Nephron progenitor cell (in vitro differentiated cells): Measurements from ENCODE around the gene MEI1.
"Not testable (repeated sequence)": the region's sequence is repeated elsewhere in the genome, so short reads cannot be mapped to it uniquely, and the experiment has no call there.

ENCODE experiments used
- DNase-seq: peaks from one replicate; pipeline ENCODE4 v3.0.0; 2021
- H3K27ac Mint-ChIP-seq: 2 replicates; pipeline ENCODE4 v1.8.0; 2021; ENCODE audit warnings: mild to moderate bottlenecking, moderate library complexity, mixed read lengths
- H3K27me3 Mint-ChIP-seq: 2 replicates; pipeline ENCODE4 v1.8.0; 2021; ENCODE audit warnings: mild to moderate bottlenecking, low read depth, mixed read lengths; ENCODE audit not compliant: poor library complexity
- H3K36me3 Mint-ChIP-seq: 2 replicates; pipeline ENCODE4 v1.8.0; 2021; ENCODE audit warnings: low read depth, mixed read lengths
- H3K4me1 Mint-ChIP-seq: 2 replicates; pipeline ENCODE4 v1.8.0; 2021; ENCODE audit warnings: mixed read lengths
- H3K4me3 Mint-ChIP-seq: 2 replicates; pipeline ENCODE4 v1.8.0; 2021; ENCODE audit warnings: mild to moderate bottlenecking, moderate library complexity, mixed read lengths
- H3K9me3 Mint-ChIP-seq: 2 replicates; pipeline ENCODE4 v1.8.0; 2021; ENCODE audit warnings: mild to moderate bottlenecking, moderate library complexity, mixed read lengths
- TF ChIP-seq, protein P1 (sequence below): fragments of 200-600 bp; sonication (generic); IDR thresholded peaks from 2 replicates; pipeline ENCODE4 v1.5.0; 2021; ENCODE audit warnings: antibody characterized with exemption

The MEI1 gene

DNA sequence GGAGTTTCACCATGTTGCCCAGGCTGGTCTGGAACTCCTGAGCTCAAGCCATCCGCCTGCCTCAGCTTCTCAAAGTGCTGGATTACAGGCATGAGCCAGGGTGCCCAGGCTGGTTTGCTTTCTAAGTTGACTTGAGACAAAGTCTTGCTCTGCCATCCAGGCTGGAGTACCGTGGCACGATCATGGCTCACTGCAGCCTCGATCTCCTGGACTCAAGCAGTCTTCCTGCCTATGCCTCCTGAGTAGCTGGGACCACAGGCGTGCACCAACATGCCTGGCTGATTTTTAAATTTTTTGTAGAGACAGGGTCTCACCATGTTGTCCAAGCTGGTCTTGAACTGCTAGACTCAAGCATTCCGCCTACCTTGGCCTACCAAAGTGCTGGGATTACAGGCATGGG, 41.6 kb upstream of the MEI1 start:
- TF ChIP-seq, protein P1, sequence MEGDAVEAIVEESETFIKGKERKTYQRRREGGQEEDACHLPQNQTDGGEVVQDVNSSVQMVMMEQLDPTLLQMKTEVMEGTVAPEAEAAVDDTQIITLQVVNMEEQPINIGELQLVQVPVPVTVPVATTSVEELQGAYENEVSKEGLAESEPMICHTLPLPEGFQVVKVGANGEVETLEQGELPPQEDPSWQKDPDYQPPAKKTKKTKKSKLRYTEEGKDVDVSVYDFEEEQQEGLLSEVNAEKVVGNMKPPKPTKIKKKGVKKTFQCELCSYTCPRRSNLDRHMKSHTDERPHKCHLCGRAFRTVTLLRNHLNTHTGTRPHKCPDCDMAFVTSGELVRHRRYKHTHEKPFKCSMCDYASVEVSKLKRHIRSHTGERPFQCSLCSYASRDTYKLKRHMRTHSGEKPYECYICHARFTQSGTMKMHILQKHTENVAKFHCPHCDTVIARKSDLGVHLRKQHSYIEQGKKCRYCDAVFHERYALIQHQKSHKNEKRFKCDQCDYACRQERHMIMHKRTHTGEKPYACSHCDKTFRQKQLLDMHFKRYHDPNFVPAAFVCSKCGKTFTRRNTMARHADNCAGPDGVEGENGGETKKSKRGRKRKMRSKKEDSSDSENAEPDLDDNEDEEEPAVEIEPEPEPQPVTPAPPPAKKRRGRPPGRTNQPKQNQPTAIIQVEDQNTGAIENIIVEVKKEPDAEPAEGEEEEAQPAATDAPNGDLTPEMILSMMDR = no peak
- DNase-seq = no peak
- H3K27me3 Mint-ChIP-seq = no peaks in the 10 kb centered on the region
- no peaks in the 10 kb centered on the region for H3K4me1 Mint-ChIP-seq
- no peak overlapping the region for H3K4me3 Mint-ChIP-seq
- H3K27ac Mint-ChIP-seq = no peak overlapping the region
- peaks cover 82% of the 10 kb centered on the region for H3K36me3 Mint-ChIP-seq
- no peaks in the 10 kb centered on the region for H3K9me3 Mint-ChIP-seq

DNA sequence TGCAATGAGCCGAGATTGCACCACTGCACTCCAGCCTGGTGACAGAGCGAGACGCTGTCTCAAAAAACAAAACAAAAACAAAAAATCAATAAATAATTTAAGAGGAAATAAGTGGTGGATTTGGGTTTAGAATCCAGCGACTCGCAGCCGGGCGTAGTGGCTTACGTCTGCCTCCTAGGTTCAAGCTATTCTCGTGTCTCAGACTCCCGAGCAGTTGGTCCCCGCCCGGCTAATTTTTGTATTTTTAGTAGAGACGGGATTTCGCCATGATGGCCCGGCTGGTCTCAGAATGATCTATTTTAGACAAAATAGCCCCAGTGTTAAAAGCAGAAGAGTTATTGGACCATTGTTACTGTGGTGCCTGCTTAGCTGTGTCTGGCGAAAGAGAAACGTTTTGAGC, 40.4 kb upstream of the MEI1 start:
- no peaks in the 10 kb centered on the region for H3K4me1 Mint-ChIP-seq
- no peaks in the 10 kb centered on the region for H3K9me3 Mint-ChIP-seq
- DNase-seq = no peak
- H3K4me3 Mint-ChIP-seq = no peak overlapping the region
- H3K36me3 Mint-ChIP-seq = peaks cover 75% of the 10 kb centered on the region
- H3K27ac Mint-ChIP-seq = no peak overlapping the region
- TF ChIP-seq, protein P1 = no peak
- H3K27me3 Mint-ChIP-seq = no peaks in the 10 kb centered on the region

DNA sequence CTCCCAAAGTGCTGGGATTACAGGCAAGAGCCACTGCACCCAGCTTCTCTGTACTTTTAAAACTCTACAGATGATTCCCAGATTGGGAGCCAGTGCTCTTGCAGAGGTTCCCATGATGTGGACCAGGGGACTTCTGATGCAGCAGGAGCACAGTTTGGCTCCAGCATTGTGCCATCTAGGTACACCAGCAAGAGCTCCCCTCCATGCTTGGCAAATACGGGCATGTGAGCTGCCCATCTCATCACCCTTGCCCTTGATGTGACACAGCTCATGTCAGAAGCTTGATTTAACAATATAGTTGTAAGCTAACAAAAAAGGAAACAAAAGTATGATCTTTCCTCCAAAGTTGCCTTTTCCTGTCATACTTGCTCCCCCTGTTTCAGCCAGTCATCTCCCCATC, 39.4 kb upstream of the MEI1 start:
- Mint-ChIP-seq H3K36me3 (peaks cover 65% of the 10 kb centered on the region), H3K27me3 (no peaks in the 10 kb centered on the region), H3K9me3 (no peaks in the 10 kb centered on the region), H3K4me1 (no peaks in the 10 kb centered on the region), H3K27ac (peak overlapping the region; percentile 78), H3K4me3 (no peak overlapping the region)
- TF ChIP-seq, protein P1 = no peak
- no peak for DNase-seq

DNA sequence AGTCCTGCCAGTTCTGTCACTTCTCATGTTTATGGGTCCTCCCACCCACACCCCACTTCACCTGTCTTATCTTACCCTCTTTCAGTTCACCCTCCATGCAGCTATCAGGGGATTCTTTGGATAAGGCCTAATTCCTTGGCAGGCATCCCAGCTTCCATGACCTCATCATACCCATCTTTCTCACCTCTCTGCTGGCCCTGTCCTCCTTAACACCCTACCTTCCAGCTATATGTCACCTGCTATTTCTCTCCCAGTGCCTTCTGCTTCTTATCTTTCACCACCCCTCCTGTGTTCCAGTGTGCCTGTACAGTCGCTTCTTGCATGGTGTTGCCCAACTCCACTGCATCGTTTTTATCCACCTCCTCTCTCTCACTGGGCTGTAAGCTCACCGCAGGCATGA, 38.9 kb upstream of the MEI1 start:
- Mint-ChIP-seq H3K4me1 (no peaks in the 10 kb centered on the region), H3K9me3 (no peaks in the 10 kb centered on the region), H3K4me3 (no peak overlapping the region), H3K36me3 (peaks cover 67% of the 10 kb centered on the region), H3K27ac (peak overlapping the region; percentile 78), H3K27me3 (no peaks in the 10 kb centered on the region)
- DNase-seq = no peak
- TF ChIP-seq, protein P1 = no peak

DNA sequence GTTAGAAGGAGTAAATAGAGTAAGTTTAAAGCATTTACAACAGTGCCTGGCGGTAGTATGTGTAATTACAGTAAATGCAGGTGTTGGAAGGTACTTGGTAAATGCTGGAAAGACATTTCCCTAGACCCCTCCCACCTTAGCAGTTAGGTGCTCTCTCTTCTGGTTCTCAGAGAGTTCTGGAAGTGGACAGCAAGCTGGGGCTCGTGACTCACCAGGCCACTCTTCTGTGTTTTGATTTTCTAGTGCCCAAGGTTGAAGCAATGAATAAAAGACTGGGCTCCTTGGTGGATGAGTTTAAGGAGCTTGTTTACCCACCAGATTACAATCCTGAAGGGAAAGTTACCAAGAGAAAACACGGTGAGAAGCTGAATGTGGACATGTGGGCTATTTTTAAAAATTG, 38.2 kb upstream of the MEI1 start:
- peaks cover 62% of the 10 kb centered on the region for H3K36me3 Mint-ChIP-seq
- H3K4me1 Mint-ChIP-seq = no peaks in the 10 kb centered on the region
- no peaks in the 10 kb centered on the region for H3K9me3 Mint-ChIP-seq
- TF ChIP-seq, protein P1 = no peak
- no peak overlapping the region for H3K4me3 Mint-ChIP-seq
- H3K27me3 Mint-ChIP-seq = no peaks in the 10 kb centered on the region
- DNase-seq = no peak
- no peak overlapping the region for H3K27ac Mint-ChIP-seq

DNA sequence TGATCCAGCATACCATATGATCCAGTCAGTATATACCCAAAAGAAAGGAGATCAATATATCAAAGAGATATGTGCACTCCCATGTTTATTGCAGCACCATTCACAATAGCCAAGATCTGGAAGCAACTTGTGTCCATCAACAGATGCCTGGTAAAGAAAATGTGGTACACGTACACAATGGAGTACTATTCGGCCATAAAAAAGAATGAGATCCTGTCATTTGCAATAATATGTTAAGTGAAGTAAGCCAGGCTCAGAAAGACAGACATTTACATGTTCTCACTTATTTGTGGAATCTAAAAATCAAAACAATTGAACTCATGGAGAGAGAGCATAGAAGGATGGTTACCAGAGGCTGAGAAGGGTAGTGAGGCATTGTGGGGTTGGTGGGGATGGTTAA, 37.6 kb upstream of the MEI1 start:
- Mint-ChIP-seq H3K4me3 (no peak overlapping the region), H3K4me1 (peaks cover 2% of the 10 kb centered on the region), H3K36me3 (peaks cover 59% of the 10 kb centered on the region), H3K27me3 (no peaks in the 10 kb centered on the region), H3K27ac (no peak overlapping the region), H3K9me3 (no peaks in the 10 kb centered on the region)
- no peak for DNase-seq
- TF ChIP-seq, protein P1 = no peak

DNA sequence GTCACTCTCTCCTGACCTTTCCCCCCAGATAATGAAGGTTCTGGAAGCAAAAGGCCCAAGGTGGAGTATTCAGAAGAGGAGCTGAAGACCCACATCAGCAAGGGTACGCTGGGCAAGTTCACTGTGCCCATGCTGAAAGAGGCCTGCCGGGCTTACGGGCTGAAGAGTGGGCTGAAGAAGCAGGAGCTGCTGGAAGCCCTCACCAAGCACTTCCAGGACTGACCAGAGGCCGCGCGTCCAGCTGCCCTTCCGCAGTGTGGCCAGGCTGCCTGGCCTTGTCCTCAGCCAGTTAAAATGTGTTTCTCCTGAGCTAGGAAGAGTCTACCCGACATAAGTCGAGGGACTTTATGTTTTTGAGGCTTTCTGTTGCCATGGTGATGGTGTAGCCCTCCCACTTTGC, 35.7 kb upstream of the MEI1 start:
- H3K9me3 Mint-ChIP-seq, DNase-seq, H3K27me3 Mint-ChIP-seq, H3K4me3 Mint-ChIP-seq: not testable (repeated sequence)
- H3K4me1 Mint-ChIP-seq = peaks cover 11% of the 10 kb centered on the region
- H3K27ac Mint-ChIP-seq = peak overlapping the region; percentile 81
- H3K36me3 Mint-ChIP-seq = peaks cover 40% of the 10 kb centered on the region
